Activated naive CD8-positive, alpha-beta T cell treated with anti-CD3 and anti-CD28 coated beads, Interleukin-2, amount 50 U/mL, for 24 hours (primary cell): Measurements from ENCODE around the gene GAS7.

Experiments used
- ATAC-seq: fragments of 150-1000 bp; cut with Tn5 transposase; one replicate; pipeline ENCODE4 v1.10.0; 2021
- DNase-seq: peaks from one replicate; pipeline ENCODE4 v3.0.0; 2021
- H3K27ac Mint-ChIP-seq: one replicate; pipeline ENCODE4 v1.8.0; 2021; ENCODE audit warnings: mild to moderate bottlenecking, mixed read lengths
- H3K27me3 Mint-ChIP-seq: one replicate; pipeline ENCODE4 v1.8.0; 2021; ENCODE audit warnings: mixed read lengths
- H3K36me3 Mint-ChIP-seq: one replicate; pipeline ENCODE4 v1.8.0; 2021; ENCODE audit warnings: low read depth, mixed read lengths
- H3K4me1 Mint-ChIP-seq: one replicate; pipeline ENCODE4 v1.8.0; 2021; ENCODE audit warnings: mixed read lengths
- H3K4me3 Mint-ChIP-seq: one replicate; pipeline ENCODE4 v1.8.0; 2021; ENCODE audit warnings: mild to moderate bottlenecking, moderate library complexity, mixed read lengths
- H3K9me3 Mint-ChIP-seq: one replicate; pipeline ENCODE4 v1.8.0; 2021; ENCODE audit warnings: mixed read lengths

The GAS7 gene

DNA sequence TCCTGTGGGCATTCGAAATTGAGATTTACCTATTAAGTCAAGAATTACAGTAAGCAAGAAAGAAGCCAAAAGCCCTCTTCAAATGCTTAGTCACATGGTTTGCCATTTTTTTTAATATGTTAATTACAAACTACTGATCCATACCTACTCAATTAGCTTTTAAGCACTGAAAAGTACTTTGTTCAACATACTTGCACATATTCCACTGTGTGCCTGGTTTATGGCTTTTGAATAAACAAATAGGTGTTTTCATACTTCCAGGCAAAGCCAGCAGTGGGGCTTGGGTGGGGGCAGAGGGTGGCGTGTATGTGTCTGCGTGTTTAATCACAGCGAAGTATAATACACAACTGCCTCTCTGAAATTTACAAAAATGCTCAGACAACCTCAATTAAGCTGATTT is 51.4 kb downstream of the GAS7 start:
- Mint-ChIP-seq H3K9me3 (peaks cover 4% of the 10 kb centered on the region), H3K36me3 (no peaks in the 10 kb centered on the region)
- no peak for DNase-seq

DNA sequence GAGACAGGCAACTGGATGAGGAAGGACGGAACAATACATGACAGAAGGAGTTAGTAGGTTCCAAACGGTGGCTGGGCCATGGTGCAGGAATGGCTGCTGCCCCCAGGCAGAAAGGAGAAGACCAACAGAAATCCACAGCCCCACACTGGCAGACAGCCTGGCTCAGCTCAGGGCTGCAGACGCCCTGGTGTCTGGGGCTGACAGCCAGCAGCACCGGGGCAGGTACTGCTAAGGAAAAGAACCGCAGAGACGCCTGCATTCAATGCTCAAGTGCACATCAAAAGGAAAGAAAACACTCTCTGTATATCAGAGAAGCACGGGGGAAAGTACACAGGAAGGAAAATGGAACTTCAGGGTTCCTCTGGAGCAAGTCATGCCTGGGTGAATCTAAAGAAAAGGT is 53.4 kb downstream of the GAS7 start:
- no peak for DNase-seq
- Mint-ChIP-seq H3K36me3 (no peaks in the 10 kb centered on the region), H3K4me1 (peaks cover 32% of the 10 kb centered on the region), H3K9me3 (peaks cover 4% of the 10 kb centered on the region), H3K27me3 (peaks cover 9% of the 10 kb centered on the region), H3K4me3 (no peak overlapping the region), H3K27ac (no peak overlapping the region)
- no peak for ATAC-seq

More for the DNA sequence above, 51.4 kb downstream of the GAS7 start:
- peaks cover 47% of the 10 kb centered on the region for H3K4me1 Mint-ChIP-seq
- peaks cover 9% of the 10 kb centered on the region for H3K27me3 Mint-ChIP-seq
- H3K4me3 Mint-ChIP-seq = no peak overlapping the region
- H3K27ac Mint-ChIP-seq = no peak overlapping the region
- no peak for ATAC-seq

DNA sequence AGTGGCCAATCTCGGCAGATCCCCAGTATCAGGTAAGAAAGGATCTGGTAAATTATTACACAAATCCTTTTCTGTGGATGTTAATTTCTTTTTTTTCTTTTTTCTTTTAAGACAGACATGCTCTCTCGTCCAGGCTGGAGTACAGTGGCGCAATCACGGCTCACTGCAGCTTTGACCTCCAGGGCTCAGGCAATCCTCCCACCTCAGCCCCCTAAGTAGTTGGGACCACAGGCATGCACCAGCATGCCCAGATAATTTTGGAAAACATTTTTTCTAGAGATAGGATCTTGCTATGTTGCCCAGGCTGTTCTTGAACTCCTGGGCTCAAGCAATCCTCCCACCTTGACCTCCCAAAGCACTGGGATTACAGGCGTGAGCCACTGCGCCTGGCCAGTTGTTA is 54.0 kb downstream of the GAS7 start:
- Mint-ChIP-seq H3K9me3 (peaks cover 1% of the 10 kb centered on the region), H3K27me3 (peaks cover 9% of the 10 kb centered on the region), H3K27ac (no peak overlapping the region), H3K4me1 (peaks cover 27% of the 10 kb centered on the region), H3K4me3 (no peak overlapping the region), H3K36me3 (no peaks in the 10 kb centered on the region)
- no peak for ATAC-seq
- no peak for DNase-seq

DNA sequence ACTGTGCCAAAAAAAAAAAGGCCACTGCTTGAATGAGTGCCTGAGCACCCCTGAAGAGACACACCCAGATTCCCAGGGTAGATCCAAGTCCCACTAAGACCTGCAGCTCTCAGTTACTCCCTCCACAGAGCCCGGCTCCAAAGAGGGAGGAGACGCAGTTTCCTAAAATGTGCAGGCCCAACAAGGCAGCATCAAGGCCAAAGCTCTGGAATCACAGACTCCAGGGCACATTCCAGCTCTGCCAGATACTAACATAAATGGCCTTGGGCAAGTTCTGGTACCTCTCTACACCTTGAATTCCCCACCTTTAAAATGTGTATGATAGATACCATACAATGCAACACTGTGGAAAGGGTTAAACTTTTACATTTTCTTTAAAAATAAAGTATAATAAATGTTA is 57.0 kb downstream of the GAS7 start:
- no peak overlapping the region for H3K27ac Mint-ChIP-seq
- H3K36me3 Mint-ChIP-seq = no peaks in the 10 kb centered on the region
- no peak for DNase-seq
- H3K27me3 Mint-ChIP-seq = no peaks in the 10 kb centered on the region
- H3K4me3 Mint-ChIP-seq = no peak overlapping the region
- H3K4me1 Mint-ChIP-seq = peaks cover 11% of the 10 kb centered on the region
- no peaks in the 10 kb centered on the region for H3K9me3 Mint-ChIP-seq
- ATAC-seq = no peak

DNA sequence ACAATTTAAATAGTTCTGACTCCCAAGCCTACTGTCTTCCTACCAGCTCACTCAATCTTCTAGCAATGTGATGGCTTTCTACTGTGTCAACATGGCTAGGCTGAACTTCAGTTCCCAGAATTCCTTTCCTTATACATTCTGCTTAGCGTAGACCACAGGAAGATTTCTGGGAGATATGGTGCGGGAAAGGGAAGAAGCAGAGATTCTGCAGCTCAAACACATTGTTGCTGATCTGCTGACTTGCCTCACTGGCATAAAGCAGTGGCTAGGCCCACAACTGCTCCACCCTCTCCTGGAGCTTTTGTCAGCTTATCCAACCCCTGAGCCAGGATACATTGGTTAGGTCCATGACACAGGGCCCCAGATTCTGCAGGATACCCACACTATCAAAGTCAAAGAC is 58.8 kb downstream of the GAS7 start:
- no peak overlapping the region for H3K27ac Mint-ChIP-seq
- no peaks in the 10 kb centered on the region for H3K27me3 Mint-ChIP-seq
- no peaks in the 10 kb centered on the region for H3K36me3 Mint-ChIP-seq
- H3K4me3 Mint-ChIP-seq = no peak overlapping the region
- DNase-seq = no peak
- H3K9me3 Mint-ChIP-seq = no peaks in the 10 kb centered on the region
- peaks cover 21% of the 10 kb centered on the region for H3K4me1 Mint-ChIP-seq
- no peak for ATAC-seq

DNA sequence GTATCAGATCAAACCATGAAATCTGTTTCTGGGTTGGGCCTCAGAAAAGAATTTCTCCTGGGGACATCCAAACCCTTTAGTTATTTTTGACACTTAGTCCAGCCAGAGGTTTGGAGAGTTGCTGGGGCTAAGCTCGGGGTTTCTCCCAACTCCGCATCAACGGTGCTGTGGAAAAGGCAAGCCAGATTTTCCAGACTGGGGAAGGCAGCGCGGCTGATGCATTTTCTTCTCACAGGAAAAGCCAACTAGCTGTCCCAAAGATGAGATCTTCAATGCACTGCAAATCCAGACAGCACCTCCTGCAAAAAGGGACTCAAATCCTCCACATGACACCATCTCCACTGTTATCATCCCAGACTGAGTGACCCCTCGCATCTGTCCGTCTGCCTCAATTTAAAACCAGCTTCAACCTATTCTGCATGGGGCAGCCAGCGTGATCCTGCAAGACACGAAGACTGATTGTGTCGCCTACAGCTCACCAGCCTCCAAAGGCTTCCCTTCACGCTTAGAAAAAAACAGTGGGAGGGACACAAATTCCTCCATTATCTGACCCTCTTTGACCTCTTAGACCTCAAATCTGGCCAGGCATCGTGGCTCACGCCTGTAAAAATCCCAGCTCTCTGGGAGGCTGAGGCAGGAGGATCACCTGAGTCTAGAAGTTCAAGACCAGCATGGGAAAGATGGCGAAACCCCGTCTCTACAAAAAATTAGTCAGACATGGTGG is 62.0 kb downstream of the GAS7 start:
- H3K36me3 Mint-ChIP-seq = no peaks in the 10 kb centered on the region
- no peaks in the 10 kb centered on the region for H3K27me3 Mint-ChIP-seq
- H3K27ac Mint-ChIP-seq = peak overlapping the region; percentile 61
- ATAC-seq (no peak), DNase-seq (no peak)
- peaks cover 22% of the 10 kb centered on the region for H3K4me1 Mint-ChIP-seq
- H3K4me3 Mint-ChIP-seq = no peak overlapping the region
- H3K9me3 Mint-ChIP-seq = no peaks in the 10 kb centered on the region

DNA sequence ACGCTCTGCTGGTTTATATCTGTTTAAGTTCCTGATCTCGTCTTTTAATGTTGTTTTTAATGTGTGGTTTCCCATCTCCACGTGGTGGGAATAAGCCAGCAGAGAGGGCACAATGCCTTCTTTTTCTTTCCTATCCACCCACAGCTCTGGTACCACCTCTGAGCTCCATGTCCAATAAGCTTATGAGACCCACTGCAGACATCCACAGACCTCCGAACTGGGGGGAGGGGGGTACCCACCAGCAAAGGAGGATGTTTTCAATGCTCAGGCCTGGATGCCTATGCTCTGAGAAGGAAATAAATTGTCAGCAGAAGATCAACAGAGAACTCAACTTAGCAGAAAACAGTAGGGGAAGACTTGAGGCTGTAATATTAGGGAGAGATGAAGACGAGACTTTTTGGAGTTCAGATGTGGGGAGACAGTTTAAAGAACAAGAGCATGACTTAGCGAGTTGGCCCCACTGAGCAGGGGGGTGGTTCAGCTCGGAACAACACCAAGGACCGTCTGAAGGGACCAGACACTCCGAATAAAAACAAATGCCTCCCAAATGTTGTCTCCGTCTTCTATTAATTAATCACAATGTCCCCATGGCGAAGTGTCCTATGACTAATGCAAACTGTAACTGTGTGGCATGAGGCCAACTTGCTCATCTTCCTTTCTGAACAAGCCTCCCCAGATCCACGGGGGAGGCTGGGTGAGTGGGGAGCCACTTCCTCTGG is 62.7 kb downstream of the GAS7 start:
- H3K4me1 Mint-ChIP-seq = peaks cover 24% of the 10 kb centered on the region
- no peak overlapping the region for H3K4me3 Mint-ChIP-seq
- peak overlapping the region; percentile 61 for H3K27ac Mint-ChIP-seq
- H3K27me3 Mint-ChIP-seq = no peaks in the 10 kb centered on the region
- DNase-seq (no peak), ATAC-seq (peak; percentile 73)
- no peaks in the 10 kb centered on the region for H3K9me3 Mint-ChIP-seq
- no peaks in the 10 kb centered on the region for H3K36me3 Mint-ChIP-seq

DNA sequence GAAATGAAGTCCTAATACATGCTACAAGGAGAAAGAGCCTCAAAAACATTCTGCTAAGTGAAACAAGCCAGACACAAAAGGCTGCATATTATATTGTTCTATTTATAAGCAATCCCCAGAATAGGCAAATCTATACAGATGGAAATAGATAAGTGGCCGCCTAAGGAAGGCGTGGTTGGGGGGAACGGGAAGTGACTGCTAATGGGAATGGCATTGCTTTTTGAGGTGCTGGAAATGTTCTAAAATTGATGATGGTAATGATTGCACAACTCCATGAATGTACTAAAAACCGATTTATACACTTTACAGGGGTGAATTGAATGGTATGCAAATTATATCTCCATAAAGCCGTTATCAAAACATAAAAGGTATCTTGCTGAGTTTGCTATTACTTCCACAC is 67.7 kb downstream of the GAS7 start:
- Mint-ChIP-seq H3K9me3 (peaks cover 4% of the 10 kb centered on the region), H3K36me3 (no peaks in the 10 kb centered on the region), H3K4me1 (peaks cover 50% of the 10 kb centered on the region), H3K27me3 (peaks cover 4% of the 10 kb centered on the region), H3K27ac (no peak overlapping the region), H3K4me3 (no peak overlapping the region)
- no peak for DNase-seq
- ATAC-seq = no peak

DNA sequence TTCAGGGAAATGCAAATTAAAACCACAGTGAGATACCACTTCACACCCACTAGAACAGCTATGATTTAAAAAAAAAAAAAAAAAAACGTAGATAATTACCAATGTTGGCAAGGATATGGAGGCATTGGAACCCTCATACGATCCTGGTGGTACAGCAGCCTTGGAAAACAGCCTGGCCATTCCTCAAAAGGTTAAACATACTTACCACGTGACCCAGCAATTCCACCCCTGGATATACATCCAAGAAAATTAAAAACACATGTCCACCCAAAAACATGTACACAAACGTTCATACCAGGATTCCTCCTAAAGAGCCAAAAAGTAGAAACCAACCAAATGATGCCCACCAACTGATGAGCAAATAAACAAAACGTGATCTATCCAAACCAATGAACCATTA is 68.1 kb downstream of the GAS7 start:
- no peak for ATAC-seq
- no peak overlapping the region for H3K27ac Mint-ChIP-seq
- peaks cover 4% of the 10 kb centered on the region for H3K27me3 Mint-ChIP-seq
- peaks cover 46% of the 10 kb centered on the region for H3K4me1 Mint-ChIP-seq
- no peaks in the 10 kb centered on the region for H3K36me3 Mint-ChIP-seq
- no peak overlapping the region for H3K4me3 Mint-ChIP-seq
- H3K9me3 Mint-ChIP-seq = peaks cover 4% of the 10 kb centered on the region
- no peak for DNase-seq

DNA sequence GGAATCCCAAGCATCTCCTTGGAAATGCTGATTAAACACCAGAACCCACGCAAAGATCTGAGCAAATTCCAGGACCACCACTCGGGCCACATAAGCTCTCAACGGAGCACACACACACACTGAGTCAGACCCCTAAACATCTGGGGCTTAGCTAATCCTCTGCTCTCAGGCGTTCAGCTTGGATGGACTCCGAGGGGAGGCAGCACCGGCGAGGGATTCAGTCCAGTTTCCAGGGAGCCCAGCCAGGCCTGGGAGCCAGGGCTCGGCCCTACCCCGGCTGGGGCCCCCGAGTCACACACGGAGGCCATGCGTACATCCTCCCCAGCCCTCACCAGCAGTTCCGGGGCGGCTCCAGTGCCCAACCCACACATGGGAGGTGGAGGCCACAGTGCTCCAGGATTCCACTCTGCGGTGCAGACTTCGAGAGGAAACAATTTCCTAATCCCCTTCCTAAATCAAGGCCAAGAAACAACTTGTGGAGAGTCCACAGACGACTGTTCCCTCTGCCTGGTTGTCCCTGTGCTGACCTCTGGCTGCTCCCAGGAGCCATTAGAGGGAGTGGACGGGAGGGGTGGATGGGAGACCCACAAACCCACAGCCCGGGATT is 70.5 kb downstream of the GAS7 start:
- peaks cover 4% of the 10 kb centered on the region for H3K27me3 Mint-ChIP-seq
- peaks cover 40% of the 10 kb centered on the region for H3K4me1 Mint-ChIP-seq
- no peak for DNase-seq
- H3K27ac Mint-ChIP-seq = peak overlapping the region; percentile 39
- no peak overlapping the region for H3K4me3 Mint-ChIP-seq
- no peaks in the 10 kb centered on the region for H3K36me3 Mint-ChIP-seq
- no peak for ATAC-seq
- peaks cover 4% of the 10 kb centered on the region for H3K9me3 Mint-ChIP-seq

DNA sequence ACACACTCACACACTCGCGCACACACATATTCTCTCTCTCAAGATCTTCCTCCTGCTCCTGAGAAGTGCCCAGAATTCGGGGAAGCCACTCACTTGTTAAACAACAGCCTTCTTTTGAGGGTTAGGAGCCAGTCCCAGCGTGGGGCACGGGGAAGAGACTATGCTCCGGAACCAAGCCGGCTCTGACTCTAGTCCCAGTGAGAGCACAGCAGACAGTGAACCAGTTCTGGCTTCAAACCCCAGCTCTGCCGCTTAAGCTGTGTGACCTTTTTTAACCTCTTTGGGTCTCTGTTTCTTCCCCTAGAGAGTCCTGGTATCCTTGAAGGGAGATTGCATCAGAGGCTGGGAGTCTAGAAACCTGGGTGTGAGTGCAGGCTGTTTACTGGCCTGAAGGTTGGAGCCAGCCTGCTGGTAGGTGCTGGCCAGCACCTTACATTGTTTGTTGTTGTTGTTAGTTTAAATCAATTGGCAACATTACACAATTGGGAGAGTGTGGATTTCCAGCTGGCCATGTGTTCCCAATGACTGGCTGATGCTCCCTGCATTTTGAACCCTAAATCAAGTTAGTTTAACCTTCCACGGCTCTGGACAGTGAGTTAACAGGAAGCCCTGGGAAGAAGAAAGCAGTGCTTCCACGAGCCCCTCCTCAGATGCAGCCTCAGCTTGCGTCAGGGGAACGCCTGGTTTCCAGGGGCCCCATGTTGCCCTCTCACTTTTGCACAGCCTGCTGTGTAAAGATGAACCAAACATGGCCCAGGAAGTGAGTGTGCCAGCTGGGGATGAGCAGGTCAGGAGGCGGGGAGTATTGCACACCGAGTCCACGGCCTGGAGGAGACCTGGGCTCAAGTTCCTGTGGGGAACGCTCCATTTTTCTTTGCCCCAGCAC is 71.5 kb downstream of the GAS7 start:
- Mint-ChIP-seq H3K4me1 (peaks cover 46% of the 10 kb centered on the region), H3K27me3 (peaks cover 4% of the 10 kb centered on the region), H3K36me3 (no peaks in the 10 kb centered on the region), H3K27ac (peak overlapping the region; percentile 55), H3K9me3 (peaks cover 4% of the 10 kb centered on the region), H3K4me3 (no peak overlapping the region)
- ATAC-seq (peak; percentile 65), DNase-seq (peak; percentile 26)

DNA sequence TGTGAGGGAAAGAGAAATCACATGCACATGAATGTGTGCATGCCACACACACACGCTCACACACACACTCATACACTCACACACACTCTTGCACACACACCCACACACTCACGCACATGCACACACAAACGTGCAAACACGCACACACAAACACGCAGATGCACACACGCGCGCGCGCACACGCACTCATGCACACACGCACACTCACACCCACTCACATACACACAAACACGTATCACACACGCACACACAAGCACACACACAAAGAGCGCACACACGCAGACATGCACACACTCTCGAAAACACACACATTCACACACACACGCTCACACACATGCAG is 72.2 kb downstream of the GAS7 start:
- Mint-ChIP-seq H3K36me3 (no peaks in the 10 kb centered on the region), H3K27ac (peak overlapping the region; percentile 55), H3K9me3 (peaks cover 4% of the 10 kb centered on the region), H3K27me3 (peaks cover 4% of the 10 kb centered on the region), H3K4me1 (peaks cover 52% of the 10 kb centered on the region), H3K4me3 (no peak overlapping the region)
- DNase-seq = no peak
- no peak for ATAC-seq

DNA sequence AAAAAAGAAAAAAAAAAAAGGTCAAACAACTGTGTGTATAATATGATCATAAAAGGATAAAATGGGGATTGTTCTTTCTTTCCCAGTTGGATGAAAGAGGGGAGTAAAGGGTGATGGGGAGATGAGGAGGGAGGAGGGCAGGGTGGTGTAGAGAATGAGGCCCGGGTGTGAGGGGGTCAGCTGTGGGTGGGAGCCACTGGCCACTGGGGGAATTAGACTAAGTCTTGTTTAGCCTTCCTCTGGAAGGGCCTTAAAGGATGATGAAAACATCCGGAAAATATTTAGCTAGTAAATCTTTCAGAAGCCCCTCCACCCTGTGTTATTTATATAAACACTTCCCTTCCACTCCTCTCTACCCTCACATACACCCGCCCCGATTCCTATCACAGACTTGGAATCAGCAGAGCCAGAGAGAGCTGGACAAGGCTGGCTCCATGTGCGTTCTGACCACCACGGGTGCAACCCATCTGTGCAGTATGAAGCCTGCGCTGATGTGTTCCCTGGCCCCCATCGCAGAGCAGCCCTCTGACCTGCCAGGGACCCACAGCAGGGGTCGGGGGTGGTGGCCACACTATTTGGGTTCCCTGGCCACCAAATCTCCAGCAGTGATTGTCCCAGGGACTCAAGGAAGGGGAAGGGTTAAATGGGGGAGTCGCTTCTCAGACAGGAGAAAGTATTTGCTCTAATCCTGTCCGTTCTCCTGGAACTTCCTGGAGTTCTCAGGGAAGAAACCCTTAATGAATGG is 72.7 kb downstream of the GAS7 start:
- H3K4me1 Mint-ChIP-seq = peaks cover 53% of the 10 kb centered on the region
- no peak overlapping the region for H3K4me3 Mint-ChIP-seq
- H3K36me3 Mint-ChIP-seq = no peaks in the 10 kb centered on the region
- no peak for DNase-seq
- no peak for ATAC-seq
- H3K27me3 Mint-ChIP-seq = peaks cover 4% of the 10 kb centered on the region
- no peak overlapping the region for H3K27ac Mint-ChIP-seq
- peaks cover 4% of the 10 kb centered on the region for H3K9me3 Mint-ChIP-seq

DNA sequence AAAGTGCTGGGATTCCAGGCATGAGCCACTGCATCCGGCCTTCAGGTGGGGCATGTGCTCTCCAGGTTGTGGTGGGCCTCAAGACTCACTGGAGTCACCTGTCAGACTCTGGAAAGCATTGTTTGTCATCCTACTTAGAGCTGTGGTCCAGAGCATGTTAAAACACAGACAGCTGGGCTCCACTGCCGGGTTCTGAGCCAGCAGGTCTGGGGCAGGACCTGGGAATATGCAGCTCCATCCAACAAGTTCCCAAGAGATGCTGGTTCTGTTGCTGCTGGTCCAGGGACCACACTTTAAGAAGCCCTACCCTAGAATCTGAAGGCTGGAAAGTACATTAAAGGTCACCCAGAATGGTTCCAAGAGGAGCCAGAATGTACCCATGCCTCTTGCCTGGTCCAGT is 75.3 kb downstream of the GAS7 start:
- no peak for ATAC-seq
- peaks cover 4% of the 10 kb centered on the region for H3K9me3 Mint-ChIP-seq
- H3K4me3 Mint-ChIP-seq = no peak overlapping the region
- peaks cover 4% of the 10 kb centered on the region for H3K27me3 Mint-ChIP-seq
- peaks cover 58% of the 10 kb centered on the region for H3K4me1 Mint-ChIP-seq
- DNase-seq = no peak
- H3K36me3 Mint-ChIP-seq = no peaks in the 10 kb centered on the region
- no peak overlapping the region for H3K27ac Mint-ChIP-seq
